Left ventricle myocardium inferior (tissue), 1 donor: ENCODE measurements around the gene PUS7L. TPM values are rescaled to one million over a fixed set of nuclear protein-coding genes. Genes with fewer than 3 reads are reported as not detected.

Source experiments
- DNase-seq: peaks from one replicate; pipeline ENCODE4 v3.0.0-alpha.2; 2020
- H3K27ac ChIP-seq: fragments of 200-600 bp; replicated peaks from 2 replicates; pipeline ENCODE4 v1.8.0; 2021
- H3K27me3 ChIP-seq: fragments of 200-600 bp; 2 replicates; pipeline ENCODE4 v1.8.0; 2021; ENCODE audit warnings: low read depth
- H3K36me3 ChIP-seq: fragments of 200-600 bp; 2 replicates; pipeline ENCODE4 v1.8.0; 2021
- H3K4me1 ChIP-seq: fragments of 200-600 bp; 2 replicates; pipeline ENCODE4 v1.8.0; 2021
- H3K4me3 ChIP-seq: fragments of 200-600 bp; 2 replicates; pipeline ENCODE4 v1.8.0; 2021; ENCODE audit warnings: mild to moderate bottlenecking, moderate library complexity
- H3K9me3 ChIP-seq: fragments of 200-600 bp; replicated peaks from 2 replicates; pipeline ENCODE4 v1.8.0; 2021
- CTCF ChIP-seq: fragments of 200-600 bp; IDR thresholded peaks from 2 replicates; pipeline ENCODE4 v1.8.0; 2021; ENCODE audit warnings: antibody characterized with exemption, mild to moderate bottlenecking, borderline replicate concordance
- intact Hi-C: fragments of 100-400 bp; cut with micrococcal nuclease; formaldehyde crosslinking; loops from one replicate; pipeline ENCODE4 v1.11.0; 2022
- total RNA-seq: library from RNA; stranded (reverse); fragmentation: NEBNext Ultra II Directional; extraction: Animal tissue kit (Norgen Biotek cat#: 25700); gene quantifications from one replicate; pipeline ENCODE4 v1.2.1, GENCODE V29; 2021
- donor health status: DM: no; HTN: yes; CAD: no; lungs with severe emphysema.

The PUS7L gene
- total RNA-seq, 1 donor from 2014 or later = 4.3 TPM

GRCh38 chr12:43669373-43669772 lies 89.2 kb downstream of the PUS7L start:
- H3K27me3 ChIP-seq = no peaks in the 10 kb centered on the region
- TF ChIP-seq CTCF = no peak
- DNase-seq = no peak
- no peaks in the 10 kb centered on the region for H3K36me3 ChIP-seq
- no peaks in the 10 kb centered on the region for H3K4me1 ChIP-seq
- intact Hi-C loops = no loop called here
- peaks cover 4% of the 10 kb centered on the region for H3K9me3 ChIP-seq
- no peak overlapping the region for H3K4me3 ChIP-seq
- no peak overlapping the region for H3K27ac ChIP-seq

Other genes starting within 250 kb of the PUS7L start
- gene ADAMTS20, start 206.6 kb downstream of the PUS7L start, total RNA-seq = not detected
- 4.4 TPM for gene IRAK4, start 161 bp upstream of the PUS7L start, total RNA-seq
- gene TWF1, start 47.5 kb upstream of the PUS7L start, total RNA-seq = 14.3 TPM
- gene TMEM117, start 77.3 kb upstream of the PUS7L start, total RNA-seq = 6.7 TPM